Measurements from ENCODE around the gene PTS. TPM values are rescaled to one million over a fixed set of nuclear protein-coding genes. Genes with fewer than 3 reads are reported as not detected.

PTS gene
- total RNA-seq = 10 to 100 TPM; 24.4 to 28.7 TPM

- WGBS = 1% methylated on average over 43 of the region's 70 CpGs
- intact Hi-C loops (cut with DNase I) = loop anchor here (10.0 kb wide), 1 partner anchor 1059 kb away; no protein-coding TSS in a partner anchor
Observed at GRCh38 chr11:112226062-112226830, at the start of gene PTS. Gene PTS, plus strand, starts transcription at chr11:112226428. Its CDS starts 16 bp downstream, at chr11:112226444.

GRCh38 chr11:112177589-112177988 lies 48.6 kb upstream of the PTS start:
- Histone ChIP-seq H3K4me1 (replicated peaks) (no peaks in the 10 kb centered on the region), H3K27ac (no peak overlapping the region), H3K4me3 (no peak overlapping the region), H3K36me3 (no peaks in the 10 kb centered on the region), H3K27me3 (replicated peaks; ENCODE audit: insufficient read depth) (no peaks in the 10 kb centered on the region), H3K9me3 (no peaks in the 10 kb centered on the region)
- WGBS = 89% methylated on average over 4 of the region's 4 CpGs
- intact Hi-C loops (cut with DNase I) = no loop called here
- no peak for DNase-seq (ENCODE audit: low spot score)
- no peak for TF ChIP-seq CTCF (IDR thresholded peaks at IDR 0.05)
- no peak for TF ChIP-seq POLR2A (IDR thresholded peaks at IDR 0.05)
- no peak for TF ChIP-seq POLR2AphosphoS5 (IDR thresholded peaks at IDR 0.05)

More at GRCh38 chr11:112226062-112226830, at the start of gene PTS:
- Histone ChIP-seq H3K27me3 (replicated peaks; ENCODE audit: insufficient read depth) (no peaks in the 10 kb centered on the region), H3K27ac (peak within 1 kb of the TSS; percentile 94), H3K36me3 (no peaks in the 10 kb centered on the region), H3K9me3 (no peaks in the 10 kb centered on the region), H3K4me3 (peak within 1 kb of the TSS; percentile 55 to 73), H3K4me1 (replicated peaks) (no peaks in the 10 kb centered on the region)
- DNase-seq (ENCODE audit: low spot score) = peak; percentile 72
- TF ChIP-seq POLR2A (IDR thresholded peaks at IDR 0.05) (peak; percentile 72), CTCF (IDR thresholded peaks at IDR 0.05) (peak in 1 of 4 experiments; percentile 19), POLR2AphosphoS5 (IDR thresholded peaks at IDR 0.05) (peak; percentile 90)

DNA sequence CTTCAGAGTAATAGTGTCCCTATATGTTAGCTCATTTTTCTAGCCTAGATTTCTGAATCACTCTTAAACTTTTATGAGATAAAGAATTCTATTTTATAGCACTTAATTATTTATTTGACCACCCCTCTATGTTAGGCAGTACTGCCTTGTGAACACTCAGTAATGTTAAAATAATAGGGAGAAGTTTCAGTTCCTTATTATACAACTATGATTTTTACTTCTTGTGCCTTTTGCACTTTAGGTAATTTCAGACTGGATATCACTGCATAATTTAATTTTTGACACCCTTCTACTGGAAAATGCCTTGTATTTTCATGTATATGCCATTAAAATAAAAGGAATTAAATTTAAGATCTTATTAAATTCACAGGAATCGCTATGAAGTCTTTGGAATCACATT lies 47.8 kb upstream of the PTS start:
- Histone ChIP-seq H3K4me3 (no peak overlapping the region), H3K9me3 (no peaks in the 10 kb centered on the region), H3K27me3 (replicated peaks; ENCODE audit: insufficient read depth) (no peaks in the 10 kb centered on the region), H3K27ac (no peak overlapping the region), H3K36me3 (no peaks in the 10 kb centered on the region), H3K4me1 (replicated peaks) (no peaks in the 10 kb centered on the region)
- TF ChIP-seq CTCF (IDR thresholded peaks at IDR 0.05) (no peak), POLR2A (IDR thresholded peaks at IDR 0.05) (no peak), POLR2AphosphoS5 (IDR thresholded peaks at IDR 0.05) (no peak)
- WGBS = 97% methylated on average over 1 of the region's 1 CpG
- intact Hi-C loops (cut with DNase I) = no loop called here
- DNase-seq (ENCODE audit: low spot score) = no peak

DNA sequence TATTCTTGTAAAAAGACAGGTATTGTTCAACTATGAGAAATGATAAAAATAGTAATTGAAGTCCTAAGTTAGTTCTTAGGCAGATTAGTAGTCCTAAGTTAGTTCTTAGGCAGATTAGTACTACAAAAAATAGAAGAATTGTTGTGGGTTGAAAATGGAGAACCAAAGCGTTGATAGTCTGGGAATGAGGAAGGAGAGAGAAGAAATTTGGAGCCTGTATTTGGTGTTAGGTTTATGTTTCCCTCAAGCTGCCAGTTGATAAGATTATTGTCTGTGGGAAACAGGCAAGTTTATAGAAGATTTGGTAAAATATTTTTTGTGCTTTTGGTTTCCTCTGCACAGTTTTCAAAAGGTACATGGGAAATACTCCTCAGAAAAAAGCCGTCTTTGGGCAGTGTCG lies 47.3 kb upstream of the PTS start:
- no peaks in the 10 kb centered on the region for H3K27me3 ChIP-seq (replicated peaks; ENCODE audit: insufficient read depth)
- no peak for DNase-seq (ENCODE audit: low spot score)
- no peak overlapping the region for H3K27ac ChIP-seq
- TF ChIP-seq POLR2A (IDR thresholded peaks at IDR 0.05) = no peak
- no peak for TF ChIP-seq CTCF (IDR thresholded peaks at IDR 0.05)
- TF ChIP-seq POLR2AphosphoS5 (IDR thresholded peaks at IDR 0.05) = no peak
- no peaks in the 10 kb centered on the region for H3K4me1 ChIP-seq (replicated peaks)
- 77% methylated on average over 3 of the region's 3 CpGs for WGBS
- no peaks in the 10 kb centered on the region for H3K9me3 ChIP-seq
- no peaks in the 10 kb centered on the region for H3K36me3 ChIP-seq
- intact Hi-C loops (cut with DNase I) = no loop called here
- H3K4me3 ChIP-seq = no peak overlapping the region

- Histone ChIP-seq H3K4me3 (no peak overlapping the region), H3K27ac (no peak overlapping the region), H3K27me3 (replicated peaks; ENCODE audit: insufficient read depth) (no peaks in the 10 kb centered on the region), H3K36me3 (no peaks in the 10 kb centered on the region), H3K4me1 (replicated peaks) (no peaks in the 10 kb centered on the region), H3K9me3 (no peaks in the 10 kb centered on the region)
- DNase-seq (ENCODE audit: low spot score) = no peak
- no peak for TF ChIP-seq CTCF (IDR thresholded peaks at IDR 0.05)
- no peak for TF ChIP-seq POLR2AphosphoS5 (IDR thresholded peaks at IDR 0.05)
- intact Hi-C loops (cut with DNase I) = no loop called here
Observed at GRCh38 chr11:112179601-112180000, 46.6 kb upstream of the PTS start.

All from prostate gland (tissue), 2 donors.